HG03139 (cell line): Measurements from ENCODE around the gene NHS.

Experiments
- ATAC-seq: cut with Tn5 transposase; IDR thresholded peaks from one replicate; pipeline ENCODE4 v1.9.1; 2021; ENCODE audit not compliant: unreplicated experiment

The NHS gene

DNA sequence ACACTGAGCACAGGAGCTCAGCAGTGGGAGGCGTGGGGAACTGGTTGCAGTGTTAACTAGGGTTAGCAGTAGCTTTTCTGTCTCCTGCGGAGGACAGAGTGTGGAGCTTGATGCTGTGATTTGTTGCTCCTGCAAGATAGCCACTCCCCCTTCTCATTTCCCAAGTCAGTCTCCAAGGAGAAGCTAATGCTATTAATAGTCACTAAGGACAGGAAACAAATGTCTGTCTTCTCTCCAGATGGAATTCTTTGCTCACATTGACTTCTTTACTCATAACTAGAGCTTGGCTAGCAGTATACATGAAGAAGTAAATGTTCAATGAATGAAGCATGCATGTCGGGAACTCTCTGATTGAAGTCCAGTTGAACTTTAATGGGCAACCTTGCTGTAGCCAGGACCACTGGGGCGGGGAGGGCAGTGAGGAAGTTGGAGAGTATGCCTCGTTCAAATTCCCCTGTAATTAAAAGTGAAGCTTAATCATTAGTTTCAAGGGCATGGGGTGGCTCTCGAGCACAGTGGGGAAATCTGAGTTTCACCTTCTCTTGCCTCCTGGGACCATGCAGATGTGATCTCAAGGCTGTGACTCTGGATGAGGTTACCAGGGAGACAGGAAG, 205.6 kb downstream of the NHS start:
- ATAC-seq, result no peak

DNA sequence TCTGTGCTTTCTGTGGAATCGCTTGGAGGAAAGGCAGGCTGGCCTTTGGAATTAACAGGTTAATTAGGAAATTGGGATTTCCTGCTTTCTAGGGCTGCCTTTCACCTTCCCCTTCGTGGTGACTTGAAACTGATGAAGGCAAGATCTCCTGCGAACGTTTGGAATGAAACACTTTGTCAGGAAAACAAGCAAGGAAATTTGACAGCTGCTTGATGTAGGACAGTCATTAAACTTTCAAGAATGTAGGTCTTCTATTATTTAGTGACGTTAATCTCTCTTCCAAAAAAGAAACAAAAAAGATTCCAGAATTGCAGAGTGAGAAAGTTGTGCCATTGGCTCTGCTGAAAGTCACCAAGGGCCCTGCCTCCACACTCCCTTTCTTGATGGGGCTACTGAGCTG, 206.6 kb downstream of the NHS start:
- ATAC-seq, result no peak

DNA sequence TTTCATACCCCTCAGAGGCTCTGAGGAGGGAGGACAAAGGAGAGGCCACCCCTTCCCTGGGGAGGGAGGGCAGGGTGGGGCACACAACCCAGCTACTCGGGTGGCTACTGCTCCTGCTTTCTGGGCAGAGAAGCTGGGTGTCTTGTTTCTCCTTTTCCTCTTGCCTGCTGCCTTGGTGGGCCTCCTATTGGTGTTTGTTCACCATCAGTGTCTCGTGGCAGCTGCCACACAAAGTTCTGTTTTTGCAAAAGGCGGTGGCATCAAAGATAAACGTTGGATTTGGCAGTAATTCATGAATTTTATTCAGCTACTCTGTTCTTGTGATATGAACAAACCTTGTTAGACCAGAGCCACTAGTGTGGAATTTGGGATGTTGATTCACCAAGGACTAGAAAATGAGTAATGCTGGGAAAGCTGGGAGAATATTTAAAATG, 209.3 kb downstream of the NHS start:
- no peak for ATAC-seq

DNA sequence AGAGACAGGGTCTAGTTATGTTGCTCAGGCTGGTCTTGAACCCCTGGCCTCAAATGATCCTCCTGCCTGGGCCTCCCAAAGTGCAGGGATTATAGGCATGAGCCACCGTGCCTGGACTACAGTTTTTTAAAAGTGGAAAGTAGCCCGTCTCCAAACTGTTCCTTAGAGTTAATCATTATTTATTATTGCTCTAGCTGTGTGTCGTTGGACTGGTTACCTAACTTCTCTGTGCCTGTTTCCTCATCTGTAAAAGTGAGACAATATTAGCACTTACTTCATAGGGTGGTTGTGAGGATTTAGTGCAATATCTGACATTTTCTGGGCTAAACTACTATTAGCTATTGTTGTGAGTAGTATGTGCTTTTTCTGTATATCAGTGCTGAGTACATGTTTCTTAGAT, 210.0 kb downstream of the NHS start:
- ATAC-seq, result no peak

DNA sequence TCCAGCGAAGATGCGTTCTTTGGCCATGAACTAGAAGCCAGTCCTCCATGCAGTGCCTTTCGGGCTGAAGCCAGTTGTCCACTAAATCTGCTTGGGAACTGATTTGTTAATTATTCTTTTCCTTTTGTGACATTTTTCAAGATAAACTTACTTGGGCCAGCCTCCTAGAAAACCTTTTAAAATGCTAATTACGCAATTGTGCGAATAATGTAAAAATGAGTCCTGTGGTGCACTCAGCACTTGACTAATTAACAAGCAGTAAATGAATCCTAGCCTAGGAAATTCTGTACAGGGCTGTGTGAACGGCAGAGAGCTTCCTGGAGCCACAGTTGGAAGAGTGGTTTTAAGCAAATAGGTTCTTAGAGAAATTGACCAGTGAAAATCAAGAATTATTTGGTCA, 212.4 kb downstream of the NHS start:
- ATAC-seq, result no peak

DNA sequence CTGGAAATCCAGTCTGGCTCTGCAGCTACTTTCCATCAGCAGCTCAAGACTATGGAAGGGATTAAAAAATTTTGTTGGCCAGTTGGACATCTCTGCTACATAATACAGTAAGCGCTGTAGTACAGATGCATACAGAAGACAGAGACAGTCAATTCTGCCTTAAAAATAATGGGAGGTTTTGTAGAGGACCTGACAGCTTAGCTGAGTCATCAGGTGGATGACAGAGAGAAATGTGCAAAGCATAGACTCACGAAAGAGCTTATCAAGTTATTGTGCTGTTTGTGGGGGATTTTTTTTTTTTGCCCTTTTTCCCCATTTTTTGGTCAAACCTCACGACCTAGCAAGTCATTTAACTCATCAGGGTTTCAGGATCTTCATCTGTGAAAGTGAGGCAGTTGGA, 213.3 kb downstream of the NHS start:
- ATAC-seq, result no peak

DNA sequence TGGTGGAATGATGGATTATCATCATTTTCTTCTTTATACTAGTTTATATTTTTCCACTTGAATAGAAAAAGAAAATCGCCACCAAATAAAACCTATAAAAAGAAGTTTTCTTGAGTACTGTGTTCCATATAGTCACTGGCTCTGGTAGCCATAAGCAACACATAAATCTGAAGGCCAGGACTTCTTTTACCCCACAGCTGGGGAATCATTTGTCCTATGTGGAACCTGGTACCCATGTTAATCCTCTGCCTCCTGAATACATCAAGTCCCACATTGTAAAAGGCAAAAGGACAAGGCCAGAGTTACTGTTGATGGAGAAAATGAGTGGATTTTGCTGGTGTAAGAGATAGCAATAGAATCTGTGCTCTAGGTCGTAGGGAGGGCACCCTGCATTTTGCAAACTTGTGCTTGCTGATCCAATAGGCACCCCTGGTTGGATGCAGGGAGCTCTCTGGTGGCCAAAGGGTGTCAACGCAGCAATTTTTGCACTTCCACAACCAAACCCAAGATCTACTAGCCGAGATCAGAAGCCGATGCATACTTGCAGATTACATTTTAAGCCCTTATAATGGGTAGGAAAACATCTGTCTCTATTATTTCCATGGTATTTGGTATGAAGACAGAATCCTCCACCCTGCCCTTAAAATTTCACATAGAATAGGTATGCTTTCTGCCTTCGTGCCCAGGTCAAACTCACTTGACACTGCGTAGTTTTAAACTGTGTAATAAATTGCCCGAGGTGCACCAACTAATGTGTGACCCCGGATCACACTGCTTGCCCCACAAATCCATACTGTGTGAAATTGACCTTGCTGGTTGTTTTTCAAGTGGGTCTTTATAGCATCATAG, 216.1 kb downstream of the NHS start:
- peak; percentile 51 for ATAC-seq

DNA sequence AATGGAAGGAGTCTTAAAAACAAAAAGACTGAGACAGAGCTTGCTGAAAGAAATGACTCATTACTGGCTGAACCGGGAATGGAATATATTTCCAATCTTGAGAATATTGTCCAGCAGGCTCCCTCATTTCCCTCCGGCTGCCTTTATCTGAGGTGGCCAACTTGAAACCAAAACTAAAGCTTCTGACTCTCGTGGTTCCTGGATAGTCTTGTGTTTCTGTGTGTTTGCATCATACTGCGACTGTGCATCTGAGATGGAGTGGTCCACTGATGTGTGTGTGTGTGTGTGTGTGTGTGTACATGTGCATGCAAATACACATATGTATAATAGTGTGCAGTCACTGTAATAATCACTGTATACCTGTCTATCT, 216.7 kb downstream of the NHS start:
- ATAC-seq, result no peak

DNA sequence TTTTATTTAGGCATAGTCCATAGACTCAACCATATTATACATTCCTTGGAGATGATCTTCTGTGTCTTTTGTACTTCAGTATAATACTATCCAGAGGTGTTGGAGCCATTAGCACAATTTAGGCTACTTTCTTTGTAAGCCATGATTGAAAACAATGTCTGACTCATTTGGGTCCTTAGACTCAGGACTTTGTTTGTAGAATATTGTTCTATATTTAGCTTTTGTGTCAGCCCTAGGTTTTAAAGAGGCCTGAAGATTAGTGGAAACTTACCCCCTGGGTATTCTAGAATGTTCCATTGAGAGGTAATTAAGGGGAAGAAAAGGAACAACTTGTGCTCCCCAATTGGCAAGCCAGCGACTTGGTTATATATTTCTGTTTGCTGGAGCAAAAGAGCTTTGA, 217.1 kb downstream of the NHS start:
- no peak for ATAC-seq

DNA sequence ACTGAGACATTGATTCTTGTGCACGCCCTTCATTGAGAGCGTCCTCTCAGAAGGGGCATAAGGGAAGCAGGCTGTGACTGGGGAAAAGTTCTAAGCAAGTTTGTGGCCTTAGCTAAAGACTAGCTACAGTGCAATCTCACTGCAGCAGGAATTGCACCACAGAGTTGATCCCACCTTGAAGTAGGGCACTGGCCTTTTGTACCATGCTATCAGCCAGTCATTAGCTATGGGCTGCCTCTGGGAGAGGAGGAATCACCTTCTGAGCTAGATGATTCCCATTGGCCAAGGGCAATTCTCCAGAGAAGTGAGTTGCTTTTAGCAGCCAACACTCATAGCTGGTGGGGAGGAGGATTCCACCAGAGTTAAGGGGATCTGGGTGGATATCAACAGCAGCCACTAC, 219.7 kb downstream of the NHS start:
- ATAC-seq, result no peak

DNA sequence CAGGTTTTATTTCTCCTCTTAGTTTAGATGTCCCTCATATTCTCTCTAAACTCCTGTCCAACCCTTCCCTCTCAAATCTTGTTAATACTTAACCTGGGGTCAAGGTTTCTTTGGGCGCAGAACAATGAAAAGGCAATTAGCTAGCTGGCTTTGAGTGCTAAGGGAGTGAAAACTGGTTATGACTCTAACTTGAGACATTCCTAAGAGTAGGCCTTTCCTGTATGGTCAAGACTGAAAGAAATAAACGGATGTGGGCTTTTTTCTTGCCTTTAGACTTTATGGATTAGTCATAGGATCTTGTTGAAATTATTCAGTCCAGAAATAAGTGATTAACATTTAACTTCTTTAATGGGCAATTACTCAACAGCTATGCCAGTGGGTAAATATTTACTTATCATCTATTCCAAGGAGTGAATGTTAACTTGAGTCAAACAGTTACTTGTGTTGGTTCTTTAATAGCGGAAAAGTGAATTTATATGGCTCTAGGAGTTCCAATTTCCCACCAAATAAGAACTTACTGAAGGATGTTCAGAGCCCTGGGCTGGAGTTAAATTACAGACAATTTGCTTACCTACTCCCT, 220.5 kb downstream of the NHS start:
- ATAC-seq, result peak; percentile 51

DNA sequence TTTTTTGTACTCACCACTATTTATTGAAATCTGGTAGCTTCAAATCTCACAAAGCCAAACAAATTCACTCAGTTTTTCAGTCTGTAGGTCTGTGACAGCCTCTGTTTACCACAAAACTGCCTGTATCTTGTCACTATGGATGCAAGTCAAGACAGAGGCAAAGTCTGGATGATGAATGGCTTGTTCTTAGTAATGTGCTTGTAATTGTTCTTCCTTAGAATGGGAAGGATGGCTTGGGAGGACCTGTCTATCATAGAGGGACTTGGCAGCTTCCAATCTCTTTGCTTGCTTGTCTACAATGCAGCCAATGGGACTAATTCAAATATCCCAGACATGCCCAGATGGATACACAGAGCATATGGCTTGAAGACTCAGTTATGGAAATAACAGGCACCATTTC, 221.1 kb downstream of the NHS start:
- ATAC-seq, result no peak

DNA sequence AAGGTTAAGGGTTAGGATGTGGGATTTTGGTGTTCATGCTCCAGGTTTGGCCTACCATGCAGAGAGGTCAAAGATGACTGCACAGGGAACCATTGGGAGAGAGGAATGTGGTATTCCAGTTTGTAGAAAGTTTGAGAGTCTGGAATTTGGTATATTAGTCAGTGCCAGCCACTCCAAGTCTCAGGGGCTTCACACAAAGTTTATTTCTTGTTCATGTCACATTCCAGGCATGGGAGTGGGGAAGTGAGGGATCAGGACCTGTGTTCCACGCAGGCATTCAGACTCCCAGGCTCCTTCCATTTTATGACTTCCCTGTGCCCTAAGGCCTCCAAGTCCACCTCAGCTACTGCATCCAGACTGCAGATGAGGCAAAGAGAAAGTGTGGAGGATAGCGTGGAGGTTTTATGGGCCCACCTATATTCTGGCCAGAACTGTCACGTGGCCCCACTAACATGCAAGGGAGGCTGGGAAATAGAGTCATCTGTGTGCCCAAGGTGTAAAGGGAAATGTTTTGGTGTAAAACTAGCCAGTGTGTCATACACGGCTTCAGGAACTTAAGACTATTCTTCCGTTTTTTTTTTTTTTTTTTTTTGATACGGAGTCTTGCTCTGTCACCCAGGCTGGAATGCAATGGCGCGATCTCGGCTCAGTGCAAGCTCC, 221.7 kb downstream of the NHS start:
- ATAC-seq, result no peak

DNA sequence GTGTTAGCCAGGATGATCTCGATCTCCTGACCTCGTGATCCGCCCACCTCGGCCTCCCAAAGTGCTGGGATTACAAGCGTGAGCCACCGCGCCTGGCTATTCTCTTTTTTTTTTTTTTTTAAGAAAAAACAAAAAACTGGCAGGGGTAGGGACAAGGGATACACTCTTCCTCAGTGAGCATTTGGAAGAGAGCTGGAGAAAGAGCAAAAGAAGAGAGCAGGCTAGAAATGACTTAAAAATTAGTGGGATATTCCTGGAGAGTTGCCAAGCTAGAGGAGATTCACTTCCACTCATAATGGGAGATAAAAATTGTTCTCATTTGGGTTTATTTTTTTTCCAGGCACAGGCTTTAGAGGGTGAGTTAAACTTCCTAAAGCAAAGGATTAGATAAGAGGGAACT, 222.3 kb downstream of the NHS start:
- ATAC-seq, result no peak

DNA sequence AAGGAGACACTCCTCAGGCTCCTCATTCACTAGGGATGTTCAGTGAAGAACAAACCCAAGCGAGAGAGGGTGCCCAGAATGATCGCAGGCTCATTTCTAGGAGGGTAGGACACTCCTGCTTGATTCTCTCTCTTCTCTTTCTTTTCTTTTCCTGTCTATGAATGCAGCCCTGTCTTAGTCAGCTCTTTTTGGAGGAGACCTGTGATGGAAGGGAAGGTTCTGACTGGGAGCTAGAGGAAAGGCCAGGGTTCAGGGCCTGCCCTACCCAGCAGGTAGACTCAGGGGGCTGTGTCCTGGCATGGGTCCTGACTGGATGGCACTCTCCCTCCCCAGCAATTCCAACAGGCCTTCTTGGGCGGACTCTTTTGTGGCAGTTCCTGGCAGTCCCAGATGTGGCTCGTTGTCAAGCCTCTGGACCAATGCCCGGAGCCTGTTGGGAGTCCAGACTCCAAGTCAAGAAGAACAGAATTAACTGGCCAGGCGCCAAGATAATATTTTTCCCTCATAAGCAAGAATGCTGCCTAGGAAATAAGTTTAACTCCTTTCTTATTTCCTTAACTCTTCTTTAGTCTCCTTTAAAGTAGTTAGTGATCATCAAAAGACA, 222.9 kb downstream of the NHS start:
- no peak for ATAC-seq

DNA sequence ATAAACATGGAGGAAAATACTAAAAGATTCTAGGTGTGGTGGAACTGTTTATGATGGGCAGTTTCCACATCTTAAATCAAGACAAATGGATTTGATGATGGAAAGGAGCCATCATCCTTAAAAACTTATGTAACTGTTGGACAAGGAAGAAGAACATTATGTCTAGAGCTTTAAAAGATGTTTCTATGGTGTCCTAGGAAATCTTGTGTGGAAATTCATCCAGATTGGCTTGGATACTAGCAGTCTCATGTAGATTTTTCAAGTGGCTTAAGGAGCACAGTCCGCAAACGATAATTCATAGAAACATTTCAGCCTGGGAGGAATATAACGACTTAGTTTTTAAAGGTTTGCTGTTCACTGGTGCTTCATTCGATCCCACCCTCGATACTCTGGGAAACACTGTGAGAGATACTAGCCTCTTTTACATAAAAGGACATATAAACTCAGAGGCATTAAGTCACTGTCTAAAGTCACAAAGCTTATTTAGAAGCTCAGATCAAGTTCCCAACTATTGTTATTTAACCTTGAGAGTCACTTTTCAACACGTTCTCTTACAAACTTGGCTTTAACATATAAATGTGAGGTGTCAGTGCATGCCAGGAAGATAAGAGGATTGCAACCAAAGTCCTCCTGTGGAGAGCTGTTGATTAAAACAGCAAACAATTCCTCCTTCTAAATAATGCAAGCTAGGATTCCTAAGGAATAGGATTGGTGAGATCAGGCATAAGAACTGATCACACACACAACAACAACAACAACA, 226.6 kb downstream of the NHS start:
- ATAC-seq, result no peak

DNA sequence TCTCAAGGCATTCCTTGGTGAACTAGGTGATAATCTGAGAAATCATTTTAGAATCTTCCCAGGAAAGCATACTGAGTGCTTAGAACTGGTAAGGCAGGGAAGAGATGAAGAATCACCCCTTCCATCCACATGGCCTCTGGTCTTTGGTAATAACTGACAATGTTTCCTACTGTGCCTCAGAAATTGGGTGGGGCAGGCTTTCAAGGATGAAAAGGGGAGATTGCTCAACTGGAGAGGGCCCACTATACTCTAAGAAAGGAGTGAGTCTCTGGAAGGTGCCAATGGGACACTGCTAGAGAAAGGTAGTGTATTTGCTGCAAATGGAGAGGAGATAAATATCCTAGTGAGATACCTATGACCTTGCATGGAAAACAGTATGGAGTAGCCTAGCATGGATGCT, 227.2 kb downstream of the NHS start:
- ATAC-seq, result no peak

DNA sequence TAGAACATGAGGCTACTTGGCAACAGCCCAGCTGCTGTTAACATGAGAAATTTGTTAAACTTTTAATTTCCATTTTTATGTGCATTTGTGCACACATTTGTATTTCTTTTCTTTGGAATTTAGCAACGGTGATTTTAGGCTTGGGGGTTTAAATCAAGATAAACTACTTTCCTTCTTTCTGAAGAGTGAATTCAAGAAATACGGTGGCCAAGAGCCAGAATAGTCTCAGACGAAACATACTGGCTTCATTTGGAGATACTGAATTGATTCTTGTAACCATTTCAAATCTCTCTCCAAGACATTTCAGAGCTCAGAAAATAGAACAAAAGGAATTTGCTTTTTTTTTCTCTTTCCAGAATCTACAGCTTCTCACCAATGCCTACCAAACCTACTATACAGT, 228.2 kb downstream of the NHS start:
- ATAC-seq, result no peak

DNA sequence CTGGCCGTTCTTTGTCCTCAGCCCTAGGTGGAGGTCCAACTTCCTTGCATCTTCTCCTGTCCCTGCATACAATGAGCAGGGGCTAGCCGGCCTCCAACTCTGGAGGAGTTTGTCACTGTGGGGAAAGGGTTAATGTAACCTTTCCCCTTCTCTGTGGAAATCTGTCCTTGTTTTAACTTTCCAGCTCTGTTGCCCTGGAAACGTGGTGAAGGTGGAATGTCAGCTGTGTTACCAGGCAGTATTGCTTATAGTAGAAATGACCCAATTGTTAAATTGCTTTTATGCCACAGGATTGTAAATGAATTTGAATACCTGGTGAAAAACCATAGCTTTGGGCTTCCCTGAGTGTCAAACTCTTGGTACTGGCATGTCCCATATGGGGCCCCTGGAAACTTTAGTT, 230.7 kb downstream of the NHS start:
- ATAC-seq, result no peak

DNA sequence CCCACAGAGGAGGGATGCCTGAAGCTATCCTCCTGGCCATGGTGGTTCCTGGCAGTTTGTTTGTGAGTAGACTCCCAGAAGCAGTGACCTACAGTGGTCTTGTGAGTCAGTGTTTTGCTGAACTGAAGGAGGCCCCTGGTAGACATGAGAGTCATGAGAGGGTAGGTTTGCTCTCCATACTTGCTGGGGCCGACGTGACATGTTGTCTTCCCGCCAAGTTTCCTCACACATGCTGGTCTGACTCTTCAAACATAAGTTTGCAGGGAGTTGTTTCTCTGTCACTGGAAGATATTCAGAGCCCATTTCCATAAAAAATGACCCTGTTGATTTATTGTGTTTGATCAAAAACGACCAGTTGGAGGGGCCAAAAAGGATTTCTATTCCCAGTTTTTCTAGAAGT, 231.2 kb downstream of the NHS start:
- ATAC-seq, result no peak

DNA sequence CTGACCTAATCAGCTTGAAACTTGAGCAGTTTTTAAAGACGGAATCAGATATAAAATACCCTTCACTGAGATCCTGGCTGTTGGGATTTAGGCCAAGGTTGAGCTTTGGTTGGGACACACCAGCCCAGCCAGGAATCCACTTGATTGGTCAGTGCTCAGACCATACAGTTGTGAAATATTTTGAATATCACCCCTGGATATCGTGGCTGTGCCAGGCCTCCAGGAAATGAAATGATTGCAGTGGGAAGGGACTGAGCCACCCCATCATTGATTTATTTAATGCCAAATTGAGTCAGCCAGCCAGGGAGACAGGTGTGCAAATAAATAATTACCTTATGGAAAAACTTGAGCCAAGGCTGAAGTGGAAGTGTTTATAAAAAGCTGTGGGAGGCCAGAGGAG, 233.9 kb downstream of the NHS start:
- ATAC-seq, result no peak
